ENCODE measurements around the gene CACNA1D. TPM values are rescaled to one million over a fixed set of nuclear protein-coding genes. Genes with fewer than 3 reads are reported as not detected.

The CACNA1D gene
- total and polyA plus RNA-seq, 9 of the 15 experiments (the other 6 are each of a cell fraction or from before 2014, with no cell fraction given) = 0.29 TPM; not detected in 8

- no peak for TF ChIP-seq AFF4 (CRISPR knock-in tag; IDR thresholded peaks at IDR 0.05)
- no peak for TF ChIP-seq ATF4 (CRISPR knock-in tag; IDR thresholded peaks at IDR 0.05)
- TF ChIP-seq NFRKB (IDR thresholded peaks at IDR 0.05; ENCODE audit: low read depth) = no peak
- no peak for TF ChIP-seq BCL6 (CRISPR knock-in tag; IDR thresholded peaks at IDR 0.05)
- TF ChIP-seq FOXJ3 (CRISPR knock-in tag; IDR thresholded peaks at IDR 0.05) = no peak
- TF ChIP-seq MYBL2 (IDR thresholded peaks at IDR 0.05; ENCODE audit: low read depth) = no peak
- no peak for TF ChIP-seq MYBL2 (CRISPR knock-in tag; IDR thresholded peaks at IDR 0.05; ENCODE audit: borderline replicate concordance)
- no peak for TF ChIP-seq IRF9 (tag; IDR thresholded peaks at IDR 0.05)
- TF ChIP-seq ZNF354B (CRISPR knock-in tag; IDR thresholded peaks at IDR 0.05) = no peak
- no peak for TF ChIP-seq ZNF57 (CRISPR knock-in tag; IDR thresholded peaks at IDR 0.05)
- TF ChIP-seq RBM22 (IDR thresholded peaks at IDR 0.05; ENCODE audit: low read depth, low read length, poor library complexity, severe bottlenecking) = no peak
Measured at GRCh38 chr3:53795176-53795575, 300.8 kb downstream of the CACNA1D start (continued).

Data from K562 (cell line).